Retinal pigment epithelial cell (primary cell): ENCODE results near the gene ZNF407.

Source experiments
- DNase-seq: peaks from one replicate; pipeline ENCODE4 v3.0.0-alpha.2; 2010; ENCODE audit warnings: low read depth
- H3K4me3 ChIP-seq: 2 replicates; pipeline ENCODE4 v1.5.1; 2011; ENCODE audit warnings: mild to moderate bottlenecking, low read length, control low read depth, moderate library complexity
- CTCF ChIP-seq: conservative IDR thresholded peaks from 2 replicates; pipeline ENCODE4 v1.5.1; 2011; ENCODE audit warnings: low read depth, low read length, control low read depth, inconsistent platforms

ZNF407 gene

GRCh38 chr18:75071866-75072671 lies 474.4 kb downstream of the ZNF407 start:
- no peak for DNase-seq
- H3K4me3 ChIP-seq = no peak overlapping the region
- TF ChIP-seq CTCF = no peak

- no peak overlapping the region for H3K4me3 ChIP-seq
- DNase-seq = no peak
- no peak for TF ChIP-seq CTCF
Observed at GRCh38 chr18:75072672-75073371, 475.2 kb downstream of the ZNF407 start.

- no peak overlapping the region for H3K4me3 ChIP-seq
- no peak for TF ChIP-seq CTCF
- DNase-seq = no peak
Observed at GRCh38 chr18:75073654-75074053, 476.0 kb downstream of the ZNF407 start.

- TF ChIP-seq CTCF = no peak
- DNase-seq = no peak
- H3K4me3 ChIP-seq = no peak overlapping the region
Observed at GRCh38 chr18:75074196-75075015, 476.7 kb downstream of the ZNF407 start.

GRCh38 chr18:75075016-75075305 lies 477.3 kb downstream of the ZNF407 start:
- TF ChIP-seq CTCF = no peak
- no peak for DNase-seq
- H3K4me3 ChIP-seq = no peak overlapping the region

DNA sequence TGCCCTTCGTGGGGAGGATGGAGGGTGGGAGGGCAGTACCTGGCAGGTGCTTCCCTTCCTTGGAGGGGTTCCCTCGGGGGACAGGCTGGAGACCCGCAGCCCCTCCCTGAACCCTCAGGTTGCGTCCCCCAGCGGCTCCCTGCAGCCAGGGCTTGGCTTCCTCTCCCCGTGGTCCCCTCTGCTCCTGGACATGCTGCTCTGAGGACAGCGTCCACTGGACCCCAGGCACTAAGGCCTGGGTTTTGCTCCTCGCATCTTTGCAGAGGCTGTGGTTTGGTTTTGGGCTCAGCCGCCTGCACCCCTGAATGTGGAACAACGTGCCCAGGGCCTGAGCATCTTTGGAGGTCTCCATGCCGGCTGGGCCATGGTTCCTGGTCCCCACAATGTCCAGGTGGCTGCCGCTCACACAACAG lies 477.8 kb downstream of the ZNF407 start:
- TF ChIP-seq CTCF = no peak
- DNase-seq = no peak

More for the DNA sequence above, 477.8 kb downstream of the ZNF407 start:
- no peak overlapping the region for H3K4me3 ChIP-seq
